ENCODE measurements around the gene LRRC7. TPM values are rescaled to one million over a fixed set of nuclear protein-coding genes. Genes with fewer than 3 reads are reported as not detected.

LRRC7 gene
- polyA plus RNA-seq, 1 of the 3 experiments (the other 2 are of a cell fraction) = 0.02 TPM

DNA sequence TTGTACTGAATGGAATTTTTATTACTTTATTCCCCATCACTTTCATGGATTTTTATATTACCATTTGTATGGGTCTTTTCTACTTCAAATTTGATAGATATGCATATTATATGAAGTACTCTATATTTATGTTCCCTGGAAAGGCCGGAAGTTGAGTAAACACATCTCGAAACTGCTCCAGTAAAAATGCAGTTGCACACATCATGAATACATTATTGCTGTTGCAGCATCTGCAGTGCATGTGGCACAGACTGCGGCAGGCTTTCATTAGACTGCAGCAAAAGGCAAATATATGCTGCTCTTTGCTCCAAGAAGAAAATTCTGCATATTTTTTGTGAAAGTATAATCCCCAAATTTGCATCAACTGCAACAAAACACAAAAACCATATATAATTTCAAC, 48.7 kb upstream of the LRRC7 start:
- POLR2A ChIA-PET = no interaction called here
- Histone ChIP-seq H3K27me3 (ENCODE audit: insufficient read depth) (no peaks in the 10 kb centered on the region), H3K4me2 (no peak overlapping the region), H3K9me3 (no peaks in the 10 kb centered on the region), H3K4me3 (ENCODE audit: low read depth in 2 of 2, low read length in 1 of 2) (no peak overlapping the region), H2AFZ (ENCODE audit: low read depth) (no peak overlapping the region), H3K4me1 (ENCODE audit: control insufficient read depth in 1 of 2, insufficient read depth in 2 of 2, low read depth in 1 of 2, low read length in 1 of 2) (no peaks in the 10 kb centered on the region), H3K27ac (ENCODE audit: low read depth in 2 of 2, low read length in 1 of 2) (no peak overlapping the region), H3K9ac (no peak overlapping the region), H3F3A (replicated peaks; ENCODE audit: insufficient read depth) (no peaks in the 10 kb centered on the region), H3K36me3 (replicated peaks in 1 of 2; ENCODE audit: control insufficient read depth in 1 of 2, insufficient read depth in 2 of 2, low read length in 1 of 2) (no peaks in the 10 kb centered on the region), H4K20me1 (ENCODE audit: insufficient read depth) (no peaks in the 10 kb centered on the region), H3K9me2 (no peaks in the 10 kb centered on the region), H3K79me2 (ENCODE audit: insufficient read depth) (no peaks in the 10 kb centered on the region)
- TF ChIP-seq EP300 (IDR thresholded peaks at IDR 0.05; ENCODE audit: borderline replicate concordance in 1 of 2, low read depth in 1 of 2, low read length in 1 of 2) = no peak
- TF ChIP-seq, protein P1, sequence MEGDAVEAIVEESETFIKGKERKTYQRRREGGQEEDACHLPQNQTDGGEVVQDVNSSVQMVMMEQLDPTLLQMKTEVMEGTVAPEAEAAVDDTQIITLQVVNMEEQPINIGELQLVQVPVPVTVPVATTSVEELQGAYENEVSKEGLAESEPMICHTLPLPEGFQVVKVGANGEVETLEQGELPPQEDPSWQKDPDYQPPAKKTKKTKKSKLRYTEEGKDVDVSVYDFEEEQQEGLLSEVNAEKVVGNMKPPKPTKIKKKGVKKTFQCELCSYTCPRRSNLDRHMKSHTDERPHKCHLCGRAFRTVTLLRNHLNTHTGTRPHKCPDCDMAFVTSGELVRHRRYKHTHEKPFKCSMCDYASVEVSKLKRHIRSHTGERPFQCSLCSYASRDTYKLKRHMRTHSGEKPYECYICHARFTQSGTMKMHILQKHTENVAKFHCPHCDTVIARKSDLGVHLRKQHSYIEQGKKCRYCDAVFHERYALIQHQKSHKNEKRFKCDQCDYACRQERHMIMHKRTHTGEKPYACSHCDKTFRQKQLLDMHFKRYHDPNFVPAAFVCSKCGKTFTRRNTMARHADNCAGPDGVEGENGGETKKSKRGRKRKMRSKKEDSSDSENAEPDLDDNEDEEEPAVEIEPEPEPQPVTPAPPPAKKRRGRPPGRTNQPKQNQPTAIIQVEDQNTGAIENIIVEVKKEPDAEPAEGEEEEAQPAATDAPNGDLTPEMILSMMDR (IDR thresholded peaks at IDR 0.05) = no peak
- no peak for TF ChIP-seq YY1 (IDR thresholded peaks at IDR 0.05; ENCODE audit: low read depth)
- TF ChIP-seq TAF1 (IDR thresholded peaks at IDR 0.05; ENCODE audit: borderline replicate concordance, low read depth, low read length) = no peak
- TF ChIP-seq MEF2A (IDR thresholded peaks at IDR 0.05; ENCODE audit: borderline replicate concordance, low read depth) = no peak
- no peak for TF ChIP-seq POLR2AphosphoS5 (IDR thresholded peaks at IDR 0.05; ENCODE audit: low read depth, low read length)
- TF ChIP-seq MXI1 (IDR thresholded peaks at IDR 0.05; ENCODE audit: low read depth, low read length) = no peak
- no peak for TF ChIP-seq SMC3 (IDR thresholded peaks at IDR 0.05; ENCODE audit: low read depth, low read length)
- no peak for TF ChIP-seq GABPA (IDR thresholded peaks at IDR 0.05; ENCODE audit: low read depth)
- no peak for TF ChIP-seq TCF12 (IDR thresholded peaks at IDR 0.05)
- TF ChIP-seq PBX3 (IDR thresholded peaks at IDR 0.05) = no peak
- TF ChIP-seq NRF1 (IDR thresholded peaks at IDR 0.05; ENCODE audit: low read depth, low read length) = no peak
- no peak for TF ChIP-seq TEAD4 (IDR thresholded peaks at IDR 0.05; ENCODE audit: borderline replicate concordance, insufficient read depth)
- TF ChIP-seq, protein P2, sequence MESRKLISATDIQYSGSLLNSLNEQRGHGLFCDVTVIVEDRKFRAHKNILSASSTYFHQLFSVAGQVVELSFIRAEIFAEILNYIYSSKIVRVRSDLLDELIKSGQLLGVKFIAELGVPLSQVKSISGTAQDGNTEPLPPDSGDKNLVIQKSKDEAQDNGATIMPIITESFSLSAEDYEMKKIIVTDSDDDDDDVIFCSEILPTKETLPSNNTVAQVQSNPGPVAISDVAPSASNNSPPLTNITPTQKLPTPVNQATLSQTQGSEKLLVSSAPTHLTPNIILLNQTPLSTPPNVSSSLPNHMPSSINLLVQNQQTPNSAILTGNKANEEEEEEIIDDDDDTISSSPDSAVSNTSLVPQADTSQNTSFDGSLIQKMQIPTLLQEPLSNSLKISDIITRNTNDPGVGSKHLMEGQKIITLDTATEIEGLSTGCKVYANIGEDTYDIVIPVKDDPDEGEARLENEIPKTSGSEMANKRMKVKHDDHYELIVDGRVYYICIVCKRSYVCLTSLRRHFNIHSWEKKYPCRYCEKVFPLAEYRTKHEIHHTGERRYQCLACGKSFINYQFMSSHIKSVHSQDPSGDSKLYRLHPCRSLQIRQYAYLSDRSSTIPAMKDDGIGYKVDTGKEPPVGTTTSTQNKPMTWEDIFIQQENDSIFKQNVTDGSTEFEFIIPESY (IDR thresholded peaks at IDR 0.05; ENCODE audit: borderline replicate concordance, low read depth) = no peak
- TF ChIP-seq ELF1 (IDR thresholded peaks at IDR 0.05) = no peak
- TF ChIP-seq RFX5 (IDR thresholded peaks at IDR 0.05; ENCODE audit: low read length) = no peak
- TF ChIP-seq JUND (IDR thresholded peaks at IDR 0.05) = no peak
- TF ChIP-seq, protein P3, sequence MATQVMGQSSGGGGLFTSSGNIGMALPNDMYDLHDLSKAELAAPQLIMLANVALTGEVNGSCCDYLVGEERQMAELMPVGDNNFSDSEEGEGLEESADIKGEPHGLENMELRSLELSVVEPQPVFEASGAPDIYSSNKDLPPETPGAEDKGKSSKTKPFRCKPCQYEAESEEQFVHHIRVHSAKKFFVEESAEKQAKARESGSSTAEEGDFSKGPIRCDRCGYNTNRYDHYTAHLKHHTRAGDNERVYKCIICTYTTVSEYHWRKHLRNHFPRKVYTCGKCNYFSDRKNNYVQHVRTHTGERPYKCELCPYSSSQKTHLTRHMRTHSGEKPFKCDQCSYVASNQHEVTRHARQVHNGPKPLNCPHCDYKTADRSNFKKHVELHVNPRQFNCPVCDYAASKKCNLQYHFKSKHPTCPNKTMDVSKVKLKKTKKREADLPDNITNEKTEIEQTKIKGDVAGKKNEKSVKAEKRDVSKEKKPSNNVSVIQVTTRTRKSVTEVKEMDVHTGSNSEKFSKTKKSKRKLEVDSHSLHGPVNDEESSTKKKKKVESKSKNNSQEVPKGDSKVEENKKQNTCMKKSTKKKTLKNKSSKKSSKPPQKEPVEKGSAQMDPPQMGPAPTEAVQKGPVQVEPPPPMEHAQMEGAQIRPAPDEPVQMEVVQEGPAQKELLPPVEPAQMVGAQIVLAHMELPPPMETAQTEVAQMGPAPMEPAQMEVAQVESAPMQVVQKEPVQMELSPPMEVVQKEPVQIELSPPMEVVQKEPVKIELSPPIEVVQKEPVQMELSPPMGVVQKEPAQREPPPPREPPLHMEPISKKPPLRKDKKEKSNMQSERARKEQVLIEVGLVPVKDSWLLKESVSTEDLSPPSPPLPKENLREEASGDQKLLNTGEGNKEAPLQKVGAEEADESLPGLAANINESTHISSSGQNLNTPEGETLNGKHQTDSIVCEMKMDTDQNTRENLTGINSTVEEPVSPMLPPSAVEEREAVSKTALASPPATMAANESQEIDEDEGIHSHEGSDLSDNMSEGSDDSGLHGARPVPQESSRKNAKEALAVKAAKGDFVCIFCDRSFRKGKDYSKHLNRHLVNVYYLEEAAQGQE (IDR thresholded peaks at IDR 0.05; ENCODE audit: low read depth, low read length) = no peak
- DNase-seq = no peak
- 53% methylated on average over 3 of the region's 3 CpGs for WGBS (ENCODE audit: low lambda C conversion rate)
- CTCF ChIA-PET = no interaction called here

Measured in SK-N-SH (cell line).